OCI-LY3 (cell line): ENCODE results near the gene DENND1C.

Experiments used
- H2AFZ ChIP-seq: fragments of 200-600, 300-600 bp; shearing (Covaris generic); 2 replicates; pipeline ENCODE4 v1.6.0; 2014; ENCODE audit warnings: antibody characterized with exemption, low read depth, low read length
- H3K27ac ChIP-seq: fragments of 200-600, 300-600 bp; sonication (generic); 2 replicates; pipeline ENCODE4 v1.5.1; 2014; ENCODE audit warnings: mild to moderate bottlenecking, low read length, moderate library complexity, mixed read lengths
- H3K27me3 ChIP-seq: fragments of 200-600, 300-600 bp; sonication (generic); 2 replicates; pipeline ENCODE4 v1.6.1; 2014; ENCODE audit warnings: low read depth, low read length, mixed read lengths
- H3K36me3 ChIP-seq: fragments of 200-600, 300-600 bp; sonication (generic); replicated peaks from 2 replicates; pipeline ENCODE3; 2014; ENCODE audit warnings: low read depth, low read length, mixed read lengths
- H3K4me1 ChIP-seq: fragments of 300-600, 200-600 bp; sonication (generic); 2 replicates; pipeline ENCODE4 v1.6.1; 2014; ENCODE audit warnings: low read length, mixed read lengths
- H3K4me2 ChIP-seq: fragments of 200-600, 300-600 bp; sonication (generic); 2 replicates; pipeline ENCODE4 v1.6.1; 2014; ENCODE audit warnings: low read length, mixed read lengths
- H3K4me3 ChIP-seq: fragments of 300-600, 200-600 bp; sonication (generic); 2 replicates; pipeline ENCODE4 v1.5.1; 2014; ENCODE audit warnings: antibody characterized with exemption, mild to moderate bottlenecking, low read length, moderate library complexity
- H3K79me2 ChIP-seq: fragments of 300-600, 200-600 bp; shearing (Covaris generic); 2 replicates; pipeline ENCODE4 v1.6.1; 2014; ENCODE audit warnings: mild to moderate bottlenecking, low read length, mixed read lengths
- H3K9ac ChIP-seq: fragments of 300-600, 200-600 bp; shearing (Covaris generic); 2 replicates; pipeline ENCODE4 v1.6.0; 2014; ENCODE audit warnings: mild to moderate bottlenecking, low read length, moderate library complexity
- H3K9me3 ChIP-seq: fragments of 200-600, 300-600 bp; shearing (Covaris generic); 2 replicates; pipeline ENCODE4 v1.6.1; 2014; ENCODE audit warnings: low read length, mixed read lengths; ENCODE audit not compliant: insufficient read depth
- H4K20me1 ChIP-seq: fragments of 200-600, 300-600 bp; sonication (generic); 2 replicates; pipeline ENCODE4 v1.6.1; 2016; ENCODE audit warnings: low read length, mixed read lengths; ENCODE audit not compliant: insufficient read depth
- EZH2phosphoT487 ChIP-seq: fragments of 200-600 bp; shearing (Covaris generic); IDR thresholded peaks from 2 replicates; pipeline ENCODE4 v1.6.1; 2018; ENCODE audit warnings: antibody characterized with exemption, mixed run types, low read depth
- TF ChIP-seq, protein P1 (sequence below): fragments of 200-600, 300-600 bp; sonication (generic); IDR thresholded peaks from 2 replicates; pipeline ENCODE4 v1.5.1; 2014; ENCODE audit warnings: antibody characterized with exemption, low read length, low read depth

The DENND1C gene

DNA sequence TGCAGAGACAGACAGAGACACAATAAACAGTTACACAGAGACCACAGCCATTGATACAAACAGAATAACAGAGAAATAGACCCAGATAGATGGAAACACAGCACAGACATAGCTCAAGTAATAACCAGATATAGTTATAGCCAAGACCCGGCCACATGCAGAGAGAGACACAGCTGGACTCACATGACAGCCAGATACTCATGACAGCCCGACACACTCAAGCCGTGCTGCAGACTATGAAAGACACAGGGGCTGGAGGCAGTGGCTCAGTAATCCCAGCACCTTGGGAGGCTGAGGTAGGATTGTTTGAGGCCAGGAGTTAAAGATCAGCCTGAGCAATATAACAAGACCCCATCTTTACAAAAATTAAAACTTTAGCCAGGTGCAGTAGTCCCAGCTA is 1.6 kb upstream of the DENND1C start:
- Histone ChIP-seq H3K4me2 (no peak overlapping the region), H3K9me3 (no peaks in the 10 kb centered on the region), H2AFZ (no peak overlapping the region), H3K4me3 (no peak overlapping the region), H3K27ac (no peak overlapping the region), H3K9ac (no peak overlapping the region), H3K79me2 (peaks cover 24% of the 10 kb centered on the region), H4K20me1 (no peaks in the 10 kb centered on the region), H3K4me1 (peaks cover 12% of the 10 kb centered on the region), H3K36me3 (peaks cover 8% of the 10 kb centered on the region), H3K27me3 (no peaks in the 10 kb centered on the region)
- TF ChIP-seq, protein P1, sequence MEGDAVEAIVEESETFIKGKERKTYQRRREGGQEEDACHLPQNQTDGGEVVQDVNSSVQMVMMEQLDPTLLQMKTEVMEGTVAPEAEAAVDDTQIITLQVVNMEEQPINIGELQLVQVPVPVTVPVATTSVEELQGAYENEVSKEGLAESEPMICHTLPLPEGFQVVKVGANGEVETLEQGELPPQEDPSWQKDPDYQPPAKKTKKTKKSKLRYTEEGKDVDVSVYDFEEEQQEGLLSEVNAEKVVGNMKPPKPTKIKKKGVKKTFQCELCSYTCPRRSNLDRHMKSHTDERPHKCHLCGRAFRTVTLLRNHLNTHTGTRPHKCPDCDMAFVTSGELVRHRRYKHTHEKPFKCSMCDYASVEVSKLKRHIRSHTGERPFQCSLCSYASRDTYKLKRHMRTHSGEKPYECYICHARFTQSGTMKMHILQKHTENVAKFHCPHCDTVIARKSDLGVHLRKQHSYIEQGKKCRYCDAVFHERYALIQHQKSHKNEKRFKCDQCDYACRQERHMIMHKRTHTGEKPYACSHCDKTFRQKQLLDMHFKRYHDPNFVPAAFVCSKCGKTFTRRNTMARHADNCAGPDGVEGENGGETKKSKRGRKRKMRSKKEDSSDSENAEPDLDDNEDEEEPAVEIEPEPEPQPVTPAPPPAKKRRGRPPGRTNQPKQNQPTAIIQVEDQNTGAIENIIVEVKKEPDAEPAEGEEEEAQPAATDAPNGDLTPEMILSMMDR: no peak
- TF ChIP-seq EZH2phosphoT487: no peak

GRCh38 chr19:6482343-6482686 is 728 bp upstream of the DENND1C start:
- H3K9ac ChIP-seq: peak overlapping the region; percentile 94
- H3K4me2 ChIP-seq: peak overlapping the region; percentile 87

DNA sequence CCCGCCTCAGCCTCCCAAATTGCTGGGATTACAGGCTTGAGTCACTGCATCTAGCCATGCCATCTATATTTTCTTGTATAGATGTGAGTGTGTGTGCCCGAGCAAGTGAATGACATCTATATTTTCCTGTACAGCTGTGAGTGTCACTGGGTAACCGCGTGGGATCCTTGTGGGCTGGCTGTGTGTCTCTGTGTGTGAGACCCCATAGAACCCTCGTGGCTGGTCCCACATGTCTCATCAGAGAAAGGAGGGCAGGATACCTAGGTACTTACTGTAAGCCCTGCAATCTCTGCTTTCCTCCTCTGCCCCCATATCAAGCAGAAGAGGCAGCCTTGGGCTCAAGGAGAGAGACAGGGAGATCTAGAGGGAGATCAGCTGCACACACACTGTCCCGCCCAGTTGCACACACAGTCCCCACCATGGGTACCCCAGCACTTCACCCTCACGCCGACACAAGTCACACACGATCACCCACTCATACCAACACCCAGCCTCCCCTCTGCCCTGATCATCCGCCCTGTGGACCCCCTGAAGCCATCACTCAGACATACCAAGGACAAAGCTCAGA is 655 bp downstream of the DENND1C start:
- peak overlapping the region; percentile 78 for H3K4me3 ChIP-seq

More at GRCh38 chr19:6482343-6482686, 728 bp upstream of the DENND1C start:
- H3K9me3 ChIP-seq: no peaks in the 10 kb centered on the region
- peak overlapping the region; percentile 78 for H3K4me3 ChIP-seq
- no peaks in the 10 kb centered on the region for H4K20me1 ChIP-seq
- H3K4me1 ChIP-seq: peaks cover 12% of the 10 kb centered on the region
- no peak for TF ChIP-seq EZH2phosphoT487
- TF ChIP-seq, protein P1: no peak
- peak overlapping the region; percentile 69 for H3K27ac ChIP-seq
- peaks cover 8% of the 10 kb centered on the region for H3K36me3 ChIP-seq
- H3K27me3 ChIP-seq: no peaks in the 10 kb centered on the region
- H2AFZ ChIP-seq: peak overlapping the region; percentile 84
- peaks cover 24% of the 10 kb centered on the region for H3K79me2 ChIP-seq

GRCh38 chr19:6479836-6480398 is 1.7 kb downstream of the DENND1C start:
- Histone ChIP-seq H4K20me1 (no peaks in the 10 kb centered on the region), H3K4me1 (peaks cover 12% of the 10 kb centered on the region), H3K27ac (no peak overlapping the region), H3K4me2 (no peak overlapping the region), H3K27me3 (no peaks in the 10 kb centered on the region), H3K9me3 (no peaks in the 10 kb centered on the region), H2AFZ (no peak overlapping the region), H3K9ac (no peak overlapping the region), H3K36me3 (peaks cover 32% of the 10 kb centered on the region), H3K4me3 (no peak overlapping the region), H3K79me2 (peaks cover 24% of the 10 kb centered on the region)
- no peak for TF ChIP-seq EZH2phosphoT487
- TF ChIP-seq, protein P1: no peak

More for the DNA sequence above, 655 bp downstream of the DENND1C start:
- Histone ChIP-seq H4K20me1 (no peaks in the 10 kb centered on the region), H3K27me3 (no peaks in the 10 kb centered on the region), H3K27ac (peak overlapping the region; percentile 69), H3K79me2 (peaks cover 24% of the 10 kb centered on the region), H3K9ac (peak overlapping the region; percentile 94), H3K4me2 (peak overlapping the region; percentile 87), H3K4me1 (peaks cover 12% of the 10 kb centered on the region), H3K9me3 (no peaks in the 10 kb centered on the region), H3K36me3 (peaks cover 22% of the 10 kb centered on the region), H2AFZ (no peak overlapping the region)
- TF ChIP-seq, protein P1: no peak
- TF ChIP-seq EZH2phosphoT487: no peak
